Smooth muscle cell (in vitro differentiated cells): ENCODE data around the gene NAGLU. TPM values are rescaled to one million over a fixed set of nuclear protein-coding genes. Genes with fewer than 3 reads are reported as not detected.

ENCODE experiments used
- DNase-seq: peaks from one replicate; lab custom pipeline; 2025; ENCODE audit not compliant: unreplicated experiment; lab: John Stamatoyannopoulos, UW
- H2AFZ ChIP-seq: fragments of 200-600 bp; sonication (generic); 2 replicates; pipeline ENCODE4 v1.6.0; 2016; ENCODE audit warnings: antibody characterized with exemption, low read depth, mild to moderate bottlenecking
- H3F3A ChIP-seq: fragments of 200-600 bp; sonication (generic); 2 replicates; pipeline ENCODE4 v1.6.0; 2017; ENCODE audit warnings: antibody characterized with exemption, low read depth
- H3K27ac ChIP-seq: fragments of 200-600 bp; sonication (generic); 2 replicates; pipeline ENCODE4 v1.5.1; 2016; ENCODE audit warnings: low read depth, mild to moderate bottlenecking
- H3K27me3 ChIP-seq: fragments of 200-600 bp; sonication (generic); 2 replicates; pipeline ENCODE4 v1.6.1; 2016; ENCODE audit warnings: low read depth, mild to moderate bottlenecking
- H3K36me3 ChIP-seq: fragments of 200-600 bp; sonication (generic); 2 replicates; pipeline ENCODE4 v1.5.1; 2016; ENCODE audit warnings: low read depth
- H3K4me1 ChIP-seq: fragments of 200-600 bp; sonication (generic); 2 replicates; pipeline ENCODE4 v1.5.1; 2016; ENCODE audit warnings: low read depth
- H3K4me2 ChIP-seq: fragments of 200-600 bp; sonication (generic); 2 replicates; pipeline ENCODE4 v1.6.0; 2016; ENCODE audit warnings: mild to moderate bottlenecking
- H3K4me3 ChIP-seq: fragments of 200-600 bp; sonication (generic); 2 replicates; pipeline ENCODE4 v1.5.1; 2016; ENCODE audit warnings: mild to moderate bottlenecking
- H3K79me2 ChIP-seq: fragments of 200-600 bp; sonication (generic); 2 replicates; pipeline ENCODE4 v1.6.0; 2016; ENCODE audit warnings: low read depth, mild to moderate bottlenecking
- H3K9ac ChIP-seq: fragments of 200-600 bp; sonication (generic); 2 replicates; pipeline ENCODE4 v1.6.0; 2016; ENCODE audit warnings: low read depth
- H3K9me3 ChIP-seq: fragments of 200-600 bp; sonication (generic); replicated peaks from 2 replicates; pipeline ENCODE4 v1.5.1; 2016; ENCODE audit warnings: low read depth
- H4K20me1 ChIP-seq: fragments of 200-600 bp; sonication (generic); 2 replicates; pipeline ENCODE4 v1.6.0; 2016; ENCODE audit warnings: low read depth
- WGBS: methylation state at CpG from one replicate; pipeline ENCODE4 v1.1.7; 2016; ENCODE audit warnings: low lambda C conversion rate; 5-methylcytosine and 5-hydroxymethylcytosine counted together
- polyA plus RNA-seq: library from polyadenylated mRNA; unstranded; fragments of >200 nt; fragmentation: Nextera tagmentation; extraction: Ambion mirVana; gene quantifications from 2 replicates; pipeline ENCODE4 v1.2.1, GENCODE V29; 2016
- total RNA-seq: library from RNA; depleted of rRNA; stranded (reverse); fragments of >200 nt; gene quantifications from 2 replicates; pipeline ENCODE4 v1.2.3, GENCODE V29; 2014
- TF ChIP-seq, protein P1 (sequence below): fragments of 200-600 bp; sonication (generic); IDR thresholded peaks from 2 replicates; pipeline ENCODE4 v1.5.1; 2017; ENCODE audit warnings: borderline replicate concordance, mild to moderate bottlenecking, antibody characterized with exemption; ENCODE audit not compliant: insufficient read depth, poor library complexity, severe bottlenecking

NAGLU gene
- total and polyA plus RNA-seq, 2 experiments from 2014 or later: 23.0 to 51.6 TPM

GRCh38 chr17:42530952-42531454 lies 5.0 kb upstream of the NAGLU start:
- DNase-seq: no peak
- WGBS: 82% methylated on average over 2 of the region's 2 CpGs
- no peak overlapping the region for H3K27ac ChIP-seq
- no peak overlapping the region for H3K4me3 ChIP-seq
- no peaks in the 10 kb centered on the region for H3K9me3 ChIP-seq
- no peak overlapping the region for H3K9ac ChIP-seq
- H3K36me3 ChIP-seq: no peaks in the 10 kb centered on the region
- no peaks in the 10 kb centered on the region for H3K4me1 ChIP-seq
- no peak overlapping the region for H3K4me2 ChIP-seq
- H3K27me3 ChIP-seq: no peaks in the 10 kb centered on the region
- peaks cover 17% of the 10 kb centered on the region for H3F3A ChIP-seq
- TF ChIP-seq, protein P1, sequence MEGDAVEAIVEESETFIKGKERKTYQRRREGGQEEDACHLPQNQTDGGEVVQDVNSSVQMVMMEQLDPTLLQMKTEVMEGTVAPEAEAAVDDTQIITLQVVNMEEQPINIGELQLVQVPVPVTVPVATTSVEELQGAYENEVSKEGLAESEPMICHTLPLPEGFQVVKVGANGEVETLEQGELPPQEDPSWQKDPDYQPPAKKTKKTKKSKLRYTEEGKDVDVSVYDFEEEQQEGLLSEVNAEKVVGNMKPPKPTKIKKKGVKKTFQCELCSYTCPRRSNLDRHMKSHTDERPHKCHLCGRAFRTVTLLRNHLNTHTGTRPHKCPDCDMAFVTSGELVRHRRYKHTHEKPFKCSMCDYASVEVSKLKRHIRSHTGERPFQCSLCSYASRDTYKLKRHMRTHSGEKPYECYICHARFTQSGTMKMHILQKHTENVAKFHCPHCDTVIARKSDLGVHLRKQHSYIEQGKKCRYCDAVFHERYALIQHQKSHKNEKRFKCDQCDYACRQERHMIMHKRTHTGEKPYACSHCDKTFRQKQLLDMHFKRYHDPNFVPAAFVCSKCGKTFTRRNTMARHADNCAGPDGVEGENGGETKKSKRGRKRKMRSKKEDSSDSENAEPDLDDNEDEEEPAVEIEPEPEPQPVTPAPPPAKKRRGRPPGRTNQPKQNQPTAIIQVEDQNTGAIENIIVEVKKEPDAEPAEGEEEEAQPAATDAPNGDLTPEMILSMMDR: no peak
- H3K79me2 ChIP-seq: no peaks in the 10 kb centered on the region
- no peaks in the 10 kb centered on the region for H4K20me1 ChIP-seq
- no peak overlapping the region for H2AFZ ChIP-seq

DNA sequence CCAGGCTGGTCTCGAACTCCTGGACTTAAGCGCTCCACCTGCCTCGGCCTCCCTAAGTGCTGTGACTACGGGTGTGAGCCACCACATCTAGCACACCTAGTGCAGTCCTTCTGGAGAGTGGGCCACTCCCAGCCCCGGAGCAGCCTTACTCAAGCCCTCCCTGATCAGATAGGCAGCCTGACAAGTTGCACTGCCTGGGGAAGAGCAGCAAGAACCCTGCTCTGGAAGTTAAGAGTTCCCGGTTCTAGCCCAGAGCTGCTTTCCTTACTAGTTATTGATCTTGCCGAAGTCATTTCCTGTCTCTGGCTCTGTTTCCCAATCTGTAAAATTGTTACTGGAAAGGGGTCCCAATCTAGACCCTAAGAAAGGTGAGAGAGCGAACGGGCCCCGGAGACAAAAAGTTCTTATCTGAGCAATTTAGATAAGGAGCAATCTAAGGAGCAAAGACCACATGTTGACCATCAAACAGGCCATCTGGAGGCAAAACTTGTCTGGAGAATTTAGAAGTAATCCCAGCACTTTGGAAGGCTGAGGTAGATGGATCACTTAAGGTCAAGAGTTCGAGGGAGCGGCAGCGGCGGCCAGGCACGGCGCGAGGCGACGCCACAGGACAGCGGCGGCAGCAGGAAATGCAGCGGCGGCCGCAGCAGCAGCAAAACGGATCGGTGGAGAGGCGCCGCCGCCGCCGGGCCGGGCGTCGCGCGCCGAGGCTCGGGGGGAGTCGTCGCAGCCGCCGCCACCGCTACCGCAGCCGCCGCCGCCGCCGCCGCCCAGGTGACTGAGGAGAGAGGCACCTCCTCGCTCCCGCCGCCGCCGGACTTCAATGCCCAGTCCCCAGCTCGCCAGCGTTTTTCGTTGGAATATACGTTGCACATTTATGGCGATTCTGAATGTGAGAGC lies 4.3 kb upstream of the NAGLU start:
- no peaks in the 10 kb centered on the region for H3K36me3 ChIP-seq
- H3K9me3 ChIP-seq: no peaks in the 10 kb centered on the region
- no peaks in the 10 kb centered on the region for H4K20me1 ChIP-seq
- no peaks in the 10 kb centered on the region for H3K27me3 ChIP-seq
- H3K4me3 ChIP-seq: peak overlapping the region; percentile 69
- no peaks in the 10 kb centered on the region for H3K4me1 ChIP-seq
- TF ChIP-seq, protein P1: peak; percentile 31
- H3K79me2 ChIP-seq: no peaks in the 10 kb centered on the region
- H3F3A ChIP-seq: peaks cover 17% of the 10 kb centered on the region
- no peak overlapping the region for H3K27ac ChIP-seq
- peak overlapping the region; percentile 91 for H3K4me2 ChIP-seq
- 10% methylated on average over 59 of the region's 60 CpGs for WGBS
- no peak for DNase-seq
- H3K9ac ChIP-seq: no peak overlapping the region
- H2AFZ ChIP-seq: no peak overlapping the region

- Histone ChIP-seq H2AFZ (peak overlapping the region; percentile 69), H3K9me3 (no peaks in the 10 kb centered on the region), H3K4me2 (peak overlapping the region; percentile 85), H3K27me3 (no peaks in the 10 kb centered on the region), H3K9ac (no peak overlapping the region), H3K27ac (peak overlapping the region; percentile 36), H4K20me1 (no peaks in the 10 kb centered on the region), H3F3A (peaks cover 12% of the 10 kb centered on the region), H3K79me2 (peaks cover 5% of the 10 kb centered on the region), H3K36me3 (no peaks in the 10 kb centered on the region), H3K4me3 (peak overlapping the region; percentile 65), H3K4me1 (no peaks in the 10 kb centered on the region)
- 56% methylated on average over 26 of the region's 26 CpGs for WGBS
- DNase-seq: no peak
- TF ChIP-seq, protein P1: no peak
These were observed 640 bp upstream of the NAGLU start for GRCh38 chr17:42535155-42536047.
